HCT116 (cell line): Measurements from ENCODE around the gene CNTNAP2. TPM values are rescaled to one million over a fixed set of nuclear protein-coding genes. Genes with fewer than 3 reads are reported as not detected.

Experiments
- ATAC-seq: fragments of 200-7000 bp; cut with Tn5 transposase; 2 replicates; pipeline ENCODE4 v1.9.1; 2020; ENCODE audit warnings: mild to moderate bottlenecking, moderate library complexity
- BruUV-seq: library from RNA; stranded (reverse); fragments of 400-500 nt; replicated peaks from 2 replicates; lab custom pipeline; 2021; lab: Mats Ljungman, UMichigan
- CTCF ChIA-PET: fragments of 300-600 bp; sonication (Branson Sonifier 250); formaldehyde crosslinking; loops from one replicate; lab custom pipeline; 2021; ENCODE audit warnings: antibody characterized with exemption; lab: Charles Lee
- POLR2A ChIA-PET: fragments of 300-600, 350-600 bp; sonication (Branson Sonifier 250); formaldehyde crosslinking; loops from one replicate; lab custom pipeline; 2021; ENCODE audit warnings: antibody characterized with exemption; lab: Charles Lee
- RAD21 ChIA-PET, 2 experiments: fragments of 300-600 bp; sonication (Branson Sonifier 250); formaldehyde crosslinking; loops; one replicate each; lab custom pipeline; 2023; ENCODE audit warnings: low total read pairs in 2 of 2; ENCODE audit not compliant: uncharacterized antibody in 2 of 2, unreplicated experiment in 2 of 2, low non-redundant PET in 1 of 2; lab: Charles Lee
- DNase-seq: peaks from one replicate; pipeline ENCODE4 v3.0.0-alpha.2; 2010; ENCODE audit warnings: low read depth, low spot score
- H2AFZ ChIP-seq: fragments of 200-600 bp; shearing (Covaris generic), sonication (generic); 2 replicates; pipeline ENCODE4 v1.6.1; 2017; ENCODE audit warnings: low read depth, mixed run types, mixed read lengths, antibody characterized with exemption, low read length; ENCODE audit not compliant: poor library complexity, severe bottlenecking
- H3K27ac ChIP-seq: 2 replicates; pipeline ENCODE4 v1.5.1; 2012; ENCODE audit warnings: low read depth, low read length
- H3K27me3 ChIP-seq: fragments of 200-600 bp; sonication (generic); 2 replicates; pipeline ENCODE4 v1.6.1; 2016; ENCODE audit warnings: mixed run types, low read length, mixed read lengths; ENCODE audit not compliant: insufficient read depth
- H3K36me3 ChIP-seq, 2 experiments: fragments of 200-500 bp in 1 of 2; fragments of 200-600 bp in 1 of 2; sonication (Bioruptor generic) in 1 of 2; sonication (generic) in 1 of 2; 2 replicates each; pipeline versions ENCODE4 v1.5.1 to v1.6.1; 2014 to 2016; ENCODE audit warnings: low read length in 2 of 2, inconsistent platforms in 1 of 2, mixed read lengths in 1 of 2, mixed run types in 1 of 2; ENCODE audit not compliant: insufficient read depth in 2 of 2, control insufficient read depth in 1 of 2
- H3K4me1 ChIP-seq, 2 experiments: fragments of 200-600 bp in 1 of 2; sonication (generic) in 1 of 2; 2 replicates each; pipeline versions ENCODE4 v1.5.1 to v1.6.1; 2012 to 2017; ENCODE audit warnings: low read length in 2 of 2, inconsistent platforms in 1 of 2, mild to moderate bottlenecking in 1 of 2, mixed read lengths in 1 of 2, mixed run types in 1 of 2, moderate library complexity in 1 of 2; ENCODE audit not compliant: insufficient read depth in 2 of 2, control insufficient read depth in 1 of 2
- H3K4me2 ChIP-seq: fragments of 200-600 bp; sonication (generic); 2 replicates; pipeline ENCODE4 v1.6.1; 2017; ENCODE audit warnings: mixed run types, low read length, mixed read lengths
- H3K4me3 ChIP-seq, 2 experiments: fragments of 200-600 bp in 1 of 2; sonication (generic) in 1 of 2; replicated peaks in 1 of 2; 2 replicates each; pipeline ENCODE4 v1.5.1; 2011 to 2016; ENCODE audit warnings: low read length in 2 of 2, control low read depth in 1 of 2, low read depth in 1 of 2, mild to moderate bottlenecking in 1 of 2, mixed read lengths in 1 of 2, mixed run types in 1 of 2
- H3K79me2 ChIP-seq: fragments of 200-600 bp; sonication (generic); 2 replicates; pipeline ENCODE4 v1.6.1; 2017; ENCODE audit warnings: mild to moderate bottlenecking, mixed run types, low read length, moderate library complexity, mixed read lengths; ENCODE audit not compliant: insufficient read depth
- H3K9ac ChIP-seq: fragments of 200-600 bp; sonication (generic); 2 replicates; pipeline ENCODE4 v1.6.1; 2016; ENCODE audit warnings: low read length, mixed read lengths
- H3K9me2 ChIP-seq: fragments of 200-600 bp; sonication (generic), shearing (Covaris generic); 2 replicates; pipeline ENCODE4 v1.6.1; 2017; ENCODE audit warnings: mixed run types, mild to moderate bottlenecking, moderate library complexity; ENCODE audit not compliant: insufficient read depth
- H3K9me3 ChIP-seq, 2 experiments: fragments of 200-500 bp in 1 of 2; fragments of 200-600 bp in 1 of 2; sonication (Bioruptor generic) in 1 of 2; sonication (generic) in 1 of 2; 2 replicates each; pipeline ENCODE4 v1.6.1; 2014 to 2017; ENCODE audit warnings: low read length in 2 of 2, mixed read lengths in 2 of 2, inconsistent platforms in 1 of 2, low read depth in 1 of 2, mild to moderate bottlenecking in 1 of 2, mixed run types in 1 of 2, moderate library complexity in 1 of 2; ENCODE audit not compliant: control insufficient read depth in 1 of 2, insufficient read depth in 1 of 2
- H4K20me1 ChIP-seq: fragments of 200-600 bp; sonication (generic), shearing (Covaris generic); 2 replicates; pipeline ENCODE4 v1.6.1; 2017; ENCODE audit warnings: mixed run types, mild to moderate bottlenecking, moderate library complexity; ENCODE audit not compliant: insufficient read depth
- ATF3 ChIP-seq: IDR thresholded peaks from 2 replicates; pipeline ENCODE4 v1.6.1; 2012
- CBX3 ChIP-seq: IDR thresholded peaks from 2 replicates; pipeline ENCODE4 v1.6.1; 2012; ENCODE audit warnings: low read depth
- CEBPB ChIP-seq: IDR thresholded peaks from 2 replicates; pipeline ENCODE4 v1.6.1; 2012; ENCODE audit warnings: low read depth
- CTCF ChIP-seq, 3 experiments: fragments of 200-600 bp in 1 of 3; sonication (generic) in 1 of 3; IDR thresholded peaks in 2 of 3; conservative IDR thresholded peaks in 1 of 3; 2 replicates each; pipeline ENCODE4 v1.5.1; 2012 to 2017; ENCODE audit warnings: low read depth in 2 of 3, low read length in 2 of 3, antibody characterized with exemption in 1 of 3, borderline replicate concordance in 1 of 3, control low read depth in 1 of 3, mild to moderate bottlenecking in 1 of 3, mixed read lengths in 1 of 3, mixed run types in 1 of 3, moderate library complexity in 1 of 3; ENCODE audit not compliant: insufficient read depth in 1 of 3
- EGR1 ChIP-seq: IDR thresholded peaks from 2 replicates; pipeline ENCODE4 v1.6.1; 2012; ENCODE audit warnings: low read depth
- ELF1 ChIP-seq: IDR thresholded peaks from 2 replicates; pipeline ENCODE4 v1.6.1; 2012; ENCODE audit warnings: low read depth, borderline replicate concordance
- EZH2 ChIP-seq: fragments of 200-600 bp; sonication (generic); IDR thresholded peaks from 2 replicates; pipeline ENCODE4 v1.6.1; 2017; ENCODE audit warnings: antibody characterized with exemption, mixed run types
- EZH2phosphoT487 ChIP-seq: fragments of 200-600 bp; IDR thresholded peaks from 2 replicates; pipeline ENCODE4 v1.6.1; 2018; ENCODE audit warnings: antibody characterized with exemption, borderline replicate concordance
- FOSL1 ChIP-seq: IDR thresholded peaks from 2 replicates; pipeline ENCODE4 v1.6.1; 2012; ENCODE audit warnings: low read depth
- JUND ChIP-seq: IDR thresholded peaks from 2 replicates; pipeline ENCODE4 v1.6.1; 2012
- MAX ChIP-seq: IDR thresholded peaks from 2 replicates; pipeline ENCODE4 v1.6.1; 2012
- POLR2AphosphoS5 ChIP-seq: IDR thresholded peaks from 2 replicates; pipeline ENCODE4 v1.6.1; 2011; ENCODE audit warnings: mild to moderate bottlenecking, low read depth, low read length, moderate library complexity
- RAD21 ChIP-seq: IDR thresholded peaks from 2 replicates; pipeline ENCODE4 v1.6.1; 2012; ENCODE audit warnings: low read depth, mild to moderate bottlenecking
- REST ChIP-seq: IDR thresholded peaks from 2 replicates; pipeline ENCODE4 v1.6.1; 2012; ENCODE audit warnings: low read depth
- SIN3A ChIP-seq: IDR thresholded peaks from 2 replicates; pipeline ENCODE4 v1.6.1; 2012; ENCODE audit warnings: low read depth
- SP1 ChIP-seq: IDR thresholded peaks from 2 replicates; pipeline ENCODE4 v1.6.1; 2012; ENCODE audit warnings: low read depth
- TCF7L2 ChIP-seq: IDR thresholded peaks from 2 replicates; pipeline ENCODE4 v1.7.0; 2011; ENCODE audit warnings: borderline replicate concordance, inconsistent platforms; ENCODE audit not compliant: insufficient read depth, insufficient read length; ENCODE audit errors: extremely low read depth
- YY1 ChIP-seq: IDR thresholded peaks from 2 replicates; pipeline ENCODE4 v1.6.1; 2011; ENCODE audit warnings: low read length, low read depth, moderate library complexity, mild to moderate bottlenecking; ENCODE audit not compliant: insufficient replicate concordance; ENCODE audit errors: extremely low read depth
- ZNF274 ChIP-seq: fragments of 200-500 bp; sonication (Bioruptor generic); IDR thresholded peaks from 2 replicates; pipeline ENCODE4 v1.6.1; 2014; ENCODE audit warnings: mild to moderate bottlenecking, low read depth, low read length, inconsistent platforms
- intact Hi-C: fragments of 100-400 bp; cut with micrococcal nuclease; formaldehyde crosslinking; loops from 2 replicates; pipeline ENCODE4 v1.10.0; 2022
- total RNA-seq: library from RNA; stranded (reverse); gene quantifications from one replicate; pipeline ENCODE4 v1.2.1, GENCODE V29; 2021; ENCODE audit not compliant: unreplicated experiment

The CNTNAP2 gene
- total RNA-seq, 1 experiment from 2014 or later: 0.37 TPM

- H3K4me1 ChIP-seq: no peaks in the 10 kb centered on the region
- ChIA-PET CTCF (no interaction called here), RAD21 (no interaction called here), POLR2A (no interaction called here)
- H3K27ac ChIP-seq: no peak overlapping the region
- DNase-seq: no peak
- no peak overlapping the region for H2AFZ ChIP-seq
- peaks cover 16% of the 10 kb centered on the region for H3K27me3 ChIP-seq
- ATAC-seq: no peak
- no peaks in the 10 kb centered on the region for H3K36me3 ChIP-seq
- H3K4me2 ChIP-seq: no peak overlapping the region
- no peaks in the 10 kb centered on the region for H3K79me2 ChIP-seq
- no peak overlapping the region for H3K4me3 ChIP-seq
- H4K20me1 ChIP-seq: no peaks in the 10 kb centered on the region
- no TSS peak for BruUV-seq
- TF ChIP-seq POLR2AphosphoS5: no peak
- no peak for TF ChIP-seq YY1
- no peak for TF ChIP-seq EZH2
- TF ChIP-seq JUND: no peak
- no peak for TF ChIP-seq CBX3
- TF ChIP-seq FOSL1: no peak
- no peak for TF ChIP-seq MAX
- TF ChIP-seq EGR1: no peak
- TF ChIP-seq SP1: no peak
- TF ChIP-seq EZH2phosphoT487: no peak
- TF ChIP-seq ELF1: no peak
- TF ChIP-seq ZNF274: no peak
- TF ChIP-seq TCF7L2: no peak
- no peak for TF ChIP-seq ATF3
- TF ChIP-seq RAD21: no peak
- no peak for TF ChIP-seq REST
- TF ChIP-seq CTCF (IDR thresholded peaks at IDR 0.05 in 2 of 3, conservative IDR thresholded peaks at IDR 0.05 in 1 of 3; ENCODE audit: borderline replicate concordance in 1 of 3, insufficient read depth in 1 of 3, low read depth in 2 of 3, low read length in 2 of 3): no peak
- TF ChIP-seq SIN3A: no peak
- no peak for TF ChIP-seq CEBPB
- H3K9me2 ChIP-seq: no peaks in the 10 kb centered on the region
- no peaks in the 10 kb centered on the region for H3K9me3 ChIP-seq
- no peak overlapping the region for H3K9ac ChIP-seq
- intact Hi-C loops: no loop called here
Observed at GRCh38 chr7:148332191-148333186, 2215.9 kb downstream of the CNTNAP2 start.
